ENCODE results near the gene TTR.

The TTR gene

GRCh38 chr18:31555971-31556747 is 35.5 kb upstream of the TTR start:
- TF ChIP-seq ZFX (IDR thresholded peaks at IDR 0.05) = no peak
- TF ChIP-seq, protein P1, sequence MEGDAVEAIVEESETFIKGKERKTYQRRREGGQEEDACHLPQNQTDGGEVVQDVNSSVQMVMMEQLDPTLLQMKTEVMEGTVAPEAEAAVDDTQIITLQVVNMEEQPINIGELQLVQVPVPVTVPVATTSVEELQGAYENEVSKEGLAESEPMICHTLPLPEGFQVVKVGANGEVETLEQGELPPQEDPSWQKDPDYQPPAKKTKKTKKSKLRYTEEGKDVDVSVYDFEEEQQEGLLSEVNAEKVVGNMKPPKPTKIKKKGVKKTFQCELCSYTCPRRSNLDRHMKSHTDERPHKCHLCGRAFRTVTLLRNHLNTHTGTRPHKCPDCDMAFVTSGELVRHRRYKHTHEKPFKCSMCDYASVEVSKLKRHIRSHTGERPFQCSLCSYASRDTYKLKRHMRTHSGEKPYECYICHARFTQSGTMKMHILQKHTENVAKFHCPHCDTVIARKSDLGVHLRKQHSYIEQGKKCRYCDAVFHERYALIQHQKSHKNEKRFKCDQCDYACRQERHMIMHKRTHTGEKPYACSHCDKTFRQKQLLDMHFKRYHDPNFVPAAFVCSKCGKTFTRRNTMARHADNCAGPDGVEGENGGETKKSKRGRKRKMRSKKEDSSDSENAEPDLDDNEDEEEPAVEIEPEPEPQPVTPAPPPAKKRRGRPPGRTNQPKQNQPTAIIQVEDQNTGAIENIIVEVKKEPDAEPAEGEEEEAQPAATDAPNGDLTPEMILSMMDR (conservative IDR thresholded peaks at IDR 0.05) = peak; percentile 82
- H3K27ac ChIP-seq = no peak overlapping the region

DNA sequence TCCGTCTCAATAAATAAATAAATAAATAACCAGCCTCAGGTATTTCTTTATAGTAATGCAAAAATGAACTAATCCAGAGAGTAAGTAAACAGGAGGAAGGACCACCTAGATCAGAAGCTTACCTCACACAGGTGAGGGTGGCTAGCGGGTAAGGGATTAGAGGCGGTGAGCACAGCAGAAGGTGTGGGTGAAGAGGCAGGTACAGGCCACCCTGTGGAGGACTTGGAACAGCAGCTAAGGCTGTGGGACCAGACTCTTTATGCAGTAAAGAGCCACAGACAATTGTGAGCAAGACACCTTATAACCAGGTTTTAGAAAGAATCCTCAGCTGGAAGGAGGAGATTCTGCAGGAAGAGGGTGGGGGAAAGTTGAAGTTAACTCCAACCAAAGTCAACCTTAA is 34.2 kb upstream of the TTR start:
- no peak for TF ChIP-seq ZFX (IDR thresholded peaks at IDR 0.05)
- H3K27ac ChIP-seq = no peak overlapping the region

DNA sequence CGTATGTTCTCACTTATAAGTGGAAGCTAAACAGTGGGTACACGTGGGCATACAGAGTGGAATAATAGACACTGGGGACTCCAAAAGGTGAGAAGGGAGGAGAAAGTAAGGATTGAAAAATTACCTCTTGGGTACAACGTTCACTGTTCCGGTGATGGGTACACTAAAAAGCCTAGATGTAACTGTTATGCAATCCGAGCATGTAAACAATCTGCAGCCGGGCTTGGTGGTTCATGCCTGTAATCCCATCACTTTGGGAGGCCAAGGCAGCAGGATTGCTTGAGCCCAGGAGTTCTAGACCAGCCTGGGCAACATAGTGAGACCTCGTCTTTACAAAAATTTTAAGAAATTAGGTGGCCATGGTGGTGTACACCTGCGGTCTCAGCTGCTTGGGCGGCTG is 33.1 kb upstream of the TTR start:
- H3K27ac ChIP-seq = no peak overlapping the region
- TF ChIP-seq, protein P1 (conservative IDR thresholded peaks at IDR 0.05) = no peak
- no peak for TF ChIP-seq ZFX (IDR thresholded peaks at IDR 0.05)

GRCh38 chr18:31562726-31563125 is 29.0 kb upstream of the TTR start:
- TF ChIP-seq, protein P1 (conservative IDR thresholded peaks at IDR 0.05) = no peak
- no peak for TF ChIP-seq ZFX (IDR thresholded peaks at IDR 0.05)
- H3K27ac ChIP-seq = no peak overlapping the region

- TF ChIP-seq, protein P1 (conservative IDR thresholded peaks at IDR 0.05) = peak; percentile 64
- TF ChIP-seq ZFX (IDR thresholded peaks at IDR 0.05) = no peak
Observed at GRCh38 chr18:31563778-31564177, 27.9 kb upstream of the TTR start.

DNA sequence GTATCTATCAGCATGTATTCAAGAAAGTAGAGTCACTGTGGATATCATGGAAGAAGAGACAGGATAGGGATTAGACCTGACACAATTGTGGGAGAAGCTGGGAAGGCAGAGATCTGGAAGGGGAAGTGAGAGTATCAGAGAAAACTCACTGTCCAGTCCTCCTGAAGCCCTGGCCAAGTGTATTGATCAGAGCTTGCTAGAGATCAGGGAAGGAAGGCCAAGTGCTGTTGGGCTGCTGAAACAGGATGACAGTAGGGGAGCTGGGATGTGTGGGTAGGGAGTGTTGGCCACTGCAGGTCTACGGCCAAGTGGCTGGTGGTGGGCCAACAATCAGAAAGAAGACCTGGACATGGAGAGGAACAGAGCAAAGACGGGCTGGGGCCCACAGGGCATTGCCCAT is 26.3 kb upstream of the TTR start:
- H3K27ac ChIP-seq = no peak overlapping the region
- TF ChIP-seq, protein P1 (conservative IDR thresholded peaks at IDR 0.05) = no peak
- no peak for TF ChIP-seq ZFX (IDR thresholded peaks at IDR 0.05)

More at GRCh38 chr18:31563778-31564177, 27.9 kb upstream of the TTR start:
- H3K27ac ChIP-seq = no peak overlapping the region

DNA sequence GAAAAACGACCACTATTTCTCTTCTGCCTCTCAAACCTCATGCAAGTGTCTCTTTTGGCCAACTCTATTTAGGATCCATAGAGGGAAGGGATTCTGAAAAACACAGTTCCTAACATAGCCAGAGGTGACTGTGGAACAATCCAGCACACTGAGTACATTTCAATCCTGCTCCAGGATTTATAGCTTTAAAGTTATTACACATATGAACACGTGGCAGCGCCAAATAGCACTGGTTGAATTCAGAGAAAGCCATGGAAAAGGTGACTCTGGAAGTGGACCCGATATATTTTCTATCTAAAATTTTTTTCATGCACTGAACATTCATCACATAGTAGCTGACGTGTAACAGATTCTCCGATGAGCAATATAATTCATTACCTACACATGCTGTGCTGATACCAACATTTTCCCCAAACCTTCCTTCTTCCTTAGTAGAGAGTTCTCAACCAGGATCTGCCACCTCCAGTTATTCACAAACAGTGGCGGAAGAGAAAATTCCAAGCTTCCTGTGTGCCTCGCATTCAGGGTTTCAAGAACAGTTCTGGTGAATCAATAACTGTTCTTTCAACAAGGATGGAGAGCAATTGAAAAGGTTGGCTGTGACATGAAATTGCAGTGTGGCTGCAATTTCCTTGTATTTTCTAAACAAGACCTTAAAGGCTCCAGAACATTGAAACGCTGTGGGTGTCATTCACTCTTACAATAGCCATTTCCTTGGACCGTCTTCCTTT is 25.7 kb upstream of the TTR start:
- TF ChIP-seq ZFX (IDR thresholded peaks at IDR 0.05) = no peak
- TF ChIP-seq, protein P1 (conservative IDR thresholded peaks at IDR 0.05) = no peak
- no peak overlapping the region for H3K27ac ChIP-seq
